H1 (cell line): ENCODE data around the gene RDH14. TPM values are rescaled to one million over a fixed set of nuclear protein-coding genes. Genes with fewer than 3 reads are reported as not detected.
A peak's percentile ranks its signal among the peaks of the same experiment; 100 is the strongest.

Source experiments
- CTCF ChIA-PET: fragments of 300-600 bp; sonication (Branson Sonifier 250); formaldehyde crosslinking; loops from one replicate; lab custom pipeline; 2021; ENCODE audit not compliant: partially characterized antibody; lab: Charles Lee
- POLR2A ChIA-PET: fragments of 300-600 bp; sonication (Branson Sonifier 250); formaldehyde crosslinking; loops from one replicate; lab custom pipeline; 2021; ENCODE audit warnings: inconsistent platforms; ENCODE audit not compliant: partially characterized antibody; lab: Charles Lee
- DNase-seq, 2 experiments: peaks; one replicate each; pipeline versions ENCODE4 v3.0.0 to v3.0.0-alpha.2; 2010 to 2022; ENCODE audit warnings: low spot score in 2 of 2, low read depth in 1 of 2, mixed read lengths in 1 of 2
- FAIRE-seq: peaks from 2 replicates; lab custom pipeline; 2011; peaks lifted over from hg19 to GRCh38; lab: Jason Lieb, UNC
- H2AFZ ChIP-seq: 2 replicates; pipeline ENCODE4 v1.8.1; 2012; ENCODE audit warnings: low read length, inconsistent platforms
- H2AK5ac ChIP-seq: 2 replicates; pipeline ENCODE4 v1.6.1; 2013; ENCODE audit warnings: low read depth, low read length
- H2BK120ac ChIP-seq: replicated peaks from 2 replicates; pipeline ENCODE3; 2013; ENCODE audit warnings: low read depth, low read length, inconsistent platforms
- H2BK12ac ChIP-seq: 2 replicates; pipeline ENCODE4 v1.6.1; 2013; ENCODE audit warnings: low read depth, low read length
- H2BK15ac ChIP-seq: 2 replicates; pipeline ENCODE4 v1.6.1; 2013; ENCODE audit warnings: low read length
- H2BK20ac ChIP-seq: 2 replicates; pipeline ENCODE4 v1.6.1; 2013; ENCODE audit warnings: low read length
- H2BK5ac ChIP-seq: 2 replicates; pipeline ENCODE4 v1.6.1; 2013; ENCODE audit warnings: low read depth, low read length
- H3K14ac ChIP-seq: 2 replicates; pipeline ENCODE4 v1.6.1; 2013; ENCODE audit warnings: inconsistent platforms; ENCODE audit not compliant: insufficient read length
- H3K18ac ChIP-seq: 2 replicates; pipeline ENCODE4 v1.6.1; 2013; ENCODE audit warnings: low read length; ENCODE audit errors: extremely low read depth
- H3K23ac ChIP-seq: 2 replicates; pipeline ENCODE4 v1.6.1; 2013; ENCODE audit warnings: inconsistent platforms; ENCODE audit not compliant: insufficient read length
- H3K23me2 ChIP-seq: 2 replicates; pipeline ENCODE4 v1.6.1; 2013; ENCODE audit warnings: low read depth, low read length
- H3K27ac ChIP-seq: 2 replicates; pipeline ENCODE4 v1.6.1; 2011; ENCODE audit warnings: low read depth, low read length, inconsistent platforms
- H3K27me3 ChIP-seq, 4 experiments: replicated peaks in 1 of 4; 1 replicate in 1 of 4; 2 replicates in 3 of 4; pipeline versions ENCODE4 v1.6.1 to v1.8.1; 2011 to 2013; ENCODE audit warnings: low read length in 3 of 4, mild to moderate bottlenecking in 3 of 4, inconsistent platforms in 2 of 4, mixed read lengths in 2 of 4, moderate library complexity in 1 of 4; ENCODE audit not compliant: control insufficient read depth in 3 of 4, insufficient read depth in 3 of 4; ENCODE audit errors: extremely low read depth in 1 of 4
- H3K36me3 ChIP-seq, 4 experiments: 2 replicates each; pipeline versions ENCODE4 v1.6.1 to v1.8.1; 2011 to 2013; ENCODE audit warnings: mild to moderate bottlenecking in 4 of 4, low read length in 3 of 4, moderate library complexity in 2 of 4, control low read depth in 1 of 4, inconsistent platforms in 1 of 4; ENCODE audit not compliant: insufficient read depth in 4 of 4, control insufficient read depth in 2 of 4
- H3K4ac ChIP-seq: replicated peaks from 2 replicates; pipeline ENCODE3; 2013; ENCODE audit warnings: low read length, low read depth, mixed read lengths, inconsistent platforms; ENCODE audit not compliant: insufficient read length
- H3K4me1 ChIP-seq, 4 experiments: replicated peaks in 1 of 4; 1 replicate in 1 of 4; 2 replicates in 3 of 4; pipeline versions ENCODE4 v1.6.1 to v1.8.1; 2011 to 2013; ENCODE audit warnings: low read length in 3 of 4, inconsistent platforms in 2 of 4, mixed read lengths in 1 of 4; ENCODE audit not compliant: insufficient read depth in 4 of 4, control insufficient read depth in 3 of 4
- H3K4me2 ChIP-seq, 2 experiments: 2 replicates each; pipeline versions ENCODE4 v1.6.1 to v1.8.1; 2011 to 2013; ENCODE audit warnings: low read depth in 2 of 2, low read length in 2 of 2, control low read depth in 1 of 2, inconsistent platforms in 1 of 2, mild to moderate bottlenecking in 1 of 2; ENCODE audit not compliant: insufficient read depth in 1 of 2
- H3K4me3 ChIP-seq, 4 experiments: fragments of 200-600, 300-600 bp in 1 of 4; sonication (generic), shearing (Covaris generic), sonication (Bioruptor Twin) in 1 of 4; 2 replicates each; pipeline versions ENCODE4 v1.5.1 to v1.8.1; 2011 to 2016; ENCODE audit warnings: low read length in 4 of 4, low read depth in 3 of 4, control low read depth in 2 of 4, inconsistent platforms in 2 of 4, mild to moderate bottlenecking in 2 of 4, mixed read lengths in 1 of 4, moderate library complexity in 1 of 4; ENCODE audit not compliant: insufficient read depth in 2 of 4; ENCODE audit errors: extremely low read depth in 1 of 4
- H3K56ac ChIP-seq: replicated peaks from 2 replicates; pipeline ENCODE3; 2013; ENCODE audit warnings: low read depth, mild to moderate bottlenecking, mixed read lengths, low read length, inconsistent platforms; ENCODE audit not compliant: insufficient read length
- H3K79me1 ChIP-seq: 2 replicates; pipeline ENCODE4 v1.6.1; 2013; ENCODE audit warnings: low read depth, low read length, control low read depth
- H3K79me2 ChIP-seq, 2 experiments: 2 replicates each; pipeline versions ENCODE4 v1.6.1 to v1.8.1; 2012 to 2013; ENCODE audit warnings: low read length in 2 of 2, mild to moderate bottlenecking in 2 of 2, inconsistent platforms in 1 of 2; ENCODE audit not compliant: insufficient read depth in 2 of 2, control insufficient read depth in 1 of 2
- H3K9ac ChIP-seq, 4 experiments: replicated peaks in 1 of 4; 1 replicate in 1 of 4; 2 replicates in 3 of 4; pipeline versions ENCODE4 v1.6.1 to v1.8.1; 2011 to 2013; ENCODE audit warnings: low read depth in 3 of 4, low read length in 3 of 4, control low read depth in 2 of 4, mild to moderate bottlenecking in 2 of 4, moderate library complexity in 2 of 4, inconsistent platforms in 1 of 4; ENCODE audit errors: extremely low read depth in 1 of 4
- H3K9me3 ChIP-seq, 2 experiments: 2 replicates each; pipeline versions ENCODE4 v1.6.1 to v1.8.1; 2012 to 2013; ENCODE audit warnings: mild to moderate bottlenecking in 2 of 2, moderate library complexity in 2 of 2, control low read depth in 1 of 2, inconsistent platforms in 1 of 2, low read depth in 1 of 2, low read length in 1 of 2, mixed read lengths in 1 of 2; ENCODE audit not compliant: insufficient read depth in 2 of 2
- H4K20me1 ChIP-seq, 2 experiments: replicated peaks in 1 of 2; 2 replicates each; pipeline versions ENCODE3 to v1.8.1; 2011 to 2013; ENCODE audit warnings: inconsistent platforms in 2 of 2, low read length in 2 of 2, mild to moderate bottlenecking in 1 of 2; ENCODE audit not compliant: insufficient read depth in 2 of 2, control insufficient read depth in 1 of 2
- H4K5ac ChIP-seq: 2 replicates; pipeline ENCODE4 v1.6.1; 2013; ENCODE audit warnings: low read length, low read depth, mixed read lengths, inconsistent platforms; ENCODE audit not compliant: insufficient read length
- H4K8ac ChIP-seq: 2 replicates; pipeline ENCODE4 v1.8.0; 2013; ENCODE audit warnings: mild to moderate bottlenecking, moderate library complexity, low read length, inconsistent platforms; ENCODE audit not compliant: insufficient read depth; ENCODE audit errors: extremely low read depth
- H4K91ac ChIP-seq: replicated peaks from 2 replicates; pipeline ENCODE3; 2013; ENCODE audit warnings: low read length, mixed read lengths, inconsistent platforms; ENCODE audit not compliant: insufficient read length
- CBX8 ChIP-seq: fragments of 300-800, 300-1000 bp; sonication (generic); IDR thresholded peaks from 2 replicates; pipeline ENCODE4 v1.7.1; 2016; ENCODE audit warnings: low read depth, low read length, borderline replicate concordance
- CEBPB ChIP-seq: IDR thresholded peaks from 2 replicates; pipeline ENCODE4 v1.6.1; 2012; ENCODE audit warnings: low read depth, low read length
- RAD21 ChIP-seq, 2 experiments: IDR thresholded peaks in 1 of 2; conservative IDR thresholded peaks in 1 of 2; 2 replicates each; pipeline ENCODE4 v1.6.1; 2011; ENCODE audit warnings: low read depth in 2 of 2, low read length in 2 of 2, improper control_type of control experiment in 1 of 2, inconsistent platforms in 1 of 2, mild to moderate bottlenecking in 1 of 2, moderate library complexity in 1 of 2
- TEAD4 ChIP-seq: IDR thresholded peaks from 2 replicates; pipeline ENCODE4 v1.6.1; 2012; ENCODE audit warnings: low read depth, low read length, inconsistent platforms, mixed read lengths
- WGBS, 2 experiments: shearing (Covaris generic) in 1 of 2; methylation state at CpG; one replicate each; pipeline versions ENCODE4 v1.1.6 to v1.1.7; 2013 to 2015; ENCODE audit warnings: low lambda C conversion rate in 2 of 2, mixed read lengths in 2 of 2, inconsistent platforms in 1 of 2, low coverage in 1 of 2, missing lambda C conversion rate in 1 of 2; ENCODE audit not compliant: insufficient replicate concordance in 2 of 2, insufficient coverage in 1 of 2, insufficient read length in 1 of 2; ENCODE audit errors: extremely low coverage in 1 of 2, missing lambda C conversion rate in 1 of 2; 5-methylcytosine and 5-hydroxymethylcytosine counted together
- polyA plus RNA-seq, 7 experiments: library from polyadenylated mRNA; depleted of rRNA in 3 of 7; stranded (reverse) in 5 of 7; unstranded in 2 of 7; fragments of >200 nt in 5 of 7; fragments of 200-250 nt in 2 of 7; gene quantifications; 1 replicate in 5 of 7; 2 replicates in 1 of 7; 4 replicates in 1 of 7; pipeline versions ENCODE4 v1.2.1 to v1.2.3, GENCODE V29; 2011 to 2013; ENCODE audit warnings: missing spikeins in 2 of 7, mixed read lengths in 2 of 7
- total RNA-seq: library from RNA; stranded (reverse); fragmentation: NEBNext Ultra II Directional; extraction: Animal tissue kit (Norgen Biotek cat#: 25700); gene quantifications from 2 replicates; pipeline ENCODE4 v1.2.1, GENCODE V29; 2021
- TF ChIP-seq, protein P1 (sequence below): IDR thresholded peaks from 2 replicates; pipeline ENCODE4 v1.6.1; 2012; ENCODE audit warnings: inconsistent platforms
- TF ChIP-seq, protein P2 (sequence below), 3 experiments: IDR thresholded peaks; 1 replicate in 2 of 3; 2 replicates in 1 of 3; pipeline versions ENCODE4 v1.5.1 to v1.6.1; 2011; ENCODE audit warnings: low read length in 3 of 3, mild to moderate bottlenecking in 3 of 3, inconsistent platforms in 2 of 3, low read depth in 1 of 3, moderate library complexity in 1 of 3; ENCODE audit not compliant: insufficient read depth in 1 of 3; ENCODE audit errors: control extremely low read depth in 1 of 3
- TF ChIP-seq, protein P3 (sequence below): IDR thresholded peaks from 2 replicates; pipeline ENCODE4 v1.6.1; 2012; ENCODE audit warnings: inconsistent platforms

The RDH14 gene
- total and polyA plus RNA-seq, 2 of the 8 experiments (the other 6 are each of a cell fraction or from before 2014, with no cell fraction given), result 14.7 to 23.6 TPM

DNA sequence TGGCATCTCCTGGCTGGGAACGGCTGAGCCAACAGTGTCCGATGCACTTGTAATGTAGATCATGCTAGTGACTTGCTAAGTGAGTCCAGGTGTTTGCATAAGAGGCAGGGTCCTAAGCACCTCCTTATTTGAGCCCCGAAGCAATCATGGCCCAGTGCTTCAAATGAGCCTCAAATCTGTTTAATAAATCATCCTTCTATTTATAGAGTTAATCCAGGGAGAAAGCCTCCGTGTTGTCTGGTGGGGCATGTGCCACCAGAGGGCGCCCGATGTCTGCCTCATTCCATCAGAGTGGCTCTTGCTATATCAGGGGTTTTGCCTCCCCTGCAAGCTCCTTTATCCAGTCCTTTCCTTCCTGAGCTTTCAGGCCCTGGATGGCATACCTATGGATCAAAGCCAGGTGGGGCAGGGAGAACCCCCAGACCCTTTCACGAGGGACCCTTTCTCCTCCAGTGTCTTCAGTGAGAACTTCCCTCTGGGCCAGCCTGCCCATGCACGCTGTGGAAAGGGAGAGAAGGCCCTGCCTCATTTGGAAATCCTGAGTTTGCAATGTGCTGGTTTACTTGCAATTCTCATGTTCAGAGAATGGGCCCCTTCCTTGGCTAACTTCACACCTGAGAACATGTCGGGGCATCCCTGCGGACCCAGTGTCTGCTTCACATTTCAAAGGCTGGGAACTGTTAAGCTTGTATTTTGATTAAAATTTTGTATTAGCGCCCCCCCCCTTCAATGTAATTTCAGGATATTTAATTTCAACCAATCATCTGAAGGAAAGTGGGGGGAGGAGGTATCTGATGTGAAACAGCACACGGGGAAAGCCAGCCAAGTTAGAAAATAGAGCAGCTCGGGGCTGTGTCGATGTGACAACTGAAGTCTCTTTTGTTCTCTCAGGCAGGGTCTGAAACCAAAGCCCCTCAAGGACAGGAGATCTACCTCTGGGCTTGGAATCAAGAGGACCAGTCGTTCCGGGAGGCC, 39.7 kb downstream of the RDH14 start:
- peak overlapping the region; percentile 96 for H2AFZ ChIP-seq
- no peak overlapping the region for H3K4ac ChIP-seq
- no peak overlapping the region for H3K4me2 ChIP-seq
- H3K27ac ChIP-seq, result no peak overlapping the region
- CTCF ChIA-PET, result interaction anchor here (0.6 to 5.5 kb wide), 78 partner anchors 9 to 1343 kb away, joined by 3 to 60 read pairs (median 4); partner anchors contain the start of gene NT5C1B
- no peak overlapping the region for H4K8ac ChIP-seq
- H3K36me3 ChIP-seq, result no peaks in the 10 kb centered on the region
- no peak overlapping the region for H2BK12ac ChIP-seq
- no peak overlapping the region for H3K14ac ChIP-seq
- no peak overlapping the region for H3K23ac ChIP-seq
- H4K5ac ChIP-seq, result no peak overlapping the region
- no peak overlapping the region for H4K91ac ChIP-seq
- H3K79me2 ChIP-seq, result no peaks in the 10 kb centered on the region
- WGBS, 2 experiments, result 61% methylated on average over 16 of the region's 16 CpGs; no CpG with 5 or more reads in 1 of the 2 experiments
- H3K23me2 ChIP-seq, result no peaks in the 10 kb centered on the region
- no peak overlapping the region for H3K4me3 ChIP-seq
- no peak overlapping the region for H2AK5ac ChIP-seq
- peaks cover 0 to 3% (median 0%) of the 10 kb centered on the region in 4 experiments; a peak in 4 of 7 replicates for H3K4me1 ChIP-seq
- no peak overlapping the region for H2BK15ac ChIP-seq
- peak; percentile 63 to 93 for DNase-seq
- no peak overlapping the region for H3K9ac ChIP-seq
- no peak overlapping the region for H3K18ac ChIP-seq
- H3K9me3 ChIP-seq, result no peaks in the 10 kb centered on the region
- H3K79me1 ChIP-seq, result no peaks in the 10 kb centered on the region
- H2BK120ac ChIP-seq, result no peak overlapping the region
- POLR2A ChIA-PET, result no interaction called here
- no peaks in the 10 kb centered on the region for H3K27me3 ChIP-seq
- H2BK5ac ChIP-seq, result no peak overlapping the region
- FAIRE-seq, result peak; percentile 87
- H4K20me1 ChIP-seq, result no peaks in the 10 kb centered on the region
- no peak overlapping the region for H3K56ac ChIP-seq
- H2BK20ac ChIP-seq, result no peak overlapping the region
- TF ChIP-seq, protein P1, sequence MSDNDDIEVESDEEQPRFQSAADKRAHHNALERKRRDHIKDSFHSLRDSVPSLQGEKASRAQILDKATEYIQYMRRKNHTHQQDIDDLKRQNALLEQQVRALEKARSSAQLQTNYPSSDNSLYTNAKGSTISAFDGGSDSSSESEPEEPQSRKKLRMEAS, result peak; percentile 41
- TF ChIP-seq TEAD4 (peak; percentile 42; the same call in 1 of the 2 replicates), RAD21 (IDR thresholded peaks at IDR 0.05 in 1 of 2, conservative IDR thresholded peaks at IDR 0.05 in 1 of 2; ENCODE audit: low read depth in 2 of 2, low read length in 2 of 2) (peak; percentile 97 to 99), CBX8 (no peak), CEBPB (no peak)
- TF ChIP-seq, protein P2, sequence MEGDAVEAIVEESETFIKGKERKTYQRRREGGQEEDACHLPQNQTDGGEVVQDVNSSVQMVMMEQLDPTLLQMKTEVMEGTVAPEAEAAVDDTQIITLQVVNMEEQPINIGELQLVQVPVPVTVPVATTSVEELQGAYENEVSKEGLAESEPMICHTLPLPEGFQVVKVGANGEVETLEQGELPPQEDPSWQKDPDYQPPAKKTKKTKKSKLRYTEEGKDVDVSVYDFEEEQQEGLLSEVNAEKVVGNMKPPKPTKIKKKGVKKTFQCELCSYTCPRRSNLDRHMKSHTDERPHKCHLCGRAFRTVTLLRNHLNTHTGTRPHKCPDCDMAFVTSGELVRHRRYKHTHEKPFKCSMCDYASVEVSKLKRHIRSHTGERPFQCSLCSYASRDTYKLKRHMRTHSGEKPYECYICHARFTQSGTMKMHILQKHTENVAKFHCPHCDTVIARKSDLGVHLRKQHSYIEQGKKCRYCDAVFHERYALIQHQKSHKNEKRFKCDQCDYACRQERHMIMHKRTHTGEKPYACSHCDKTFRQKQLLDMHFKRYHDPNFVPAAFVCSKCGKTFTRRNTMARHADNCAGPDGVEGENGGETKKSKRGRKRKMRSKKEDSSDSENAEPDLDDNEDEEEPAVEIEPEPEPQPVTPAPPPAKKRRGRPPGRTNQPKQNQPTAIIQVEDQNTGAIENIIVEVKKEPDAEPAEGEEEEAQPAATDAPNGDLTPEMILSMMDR (IDR thresholded peaks at IDR 0.05; ENCODE audit: control extremely low read depth in 1 of 3, insufficient read depth in 1 of 3, low read depth in 1 of 3, low read length in 3 of 3), result peak; percentile 79 to 91 (median 85)
- TF ChIP-seq, protein P3, sequence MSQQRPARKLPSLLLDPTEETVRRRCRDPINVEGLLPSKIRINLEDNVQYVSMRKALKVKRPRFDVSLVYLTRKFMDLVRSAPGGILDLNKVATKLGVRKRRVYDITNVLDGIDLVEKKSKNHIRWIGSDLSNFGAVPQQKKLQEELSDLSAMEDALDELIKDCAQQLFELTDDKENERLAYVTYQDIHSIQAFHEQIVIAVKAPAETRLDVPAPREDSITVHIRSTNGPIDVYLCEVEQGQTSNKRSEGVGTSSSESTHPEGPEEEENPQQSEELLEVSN, result peak; percentile 57
